Sigmoid colon (tissue), 7 donors: Measurements from ENCODE around the gene PSMC3. TPM values are rescaled to one million over a fixed set of nuclear protein-coding genes. Genes with fewer than 3 reads are reported as not detected.

Experiments used
- DNase-seq: peaks from one replicate; pipeline ENCODE4 v3.0.0-alpha.2; 2019
- H3K27ac ChIP-seq, 4 donors: fragments of 200-600 bp; sonication (generic); one replicate each; pipeline ENCODE4 v1.5.1; 2016 to 2019; ENCODE audit warnings: mild to moderate bottlenecking in 1 of 4
- H3K27me3 ChIP-seq, 3 donors: fragments of 200-600 bp; sonication (generic); one replicate each; pipeline ENCODE4 v1.5.1; 2019; ENCODE audit warnings: mild to moderate bottlenecking in 1 of 3
- H3K36me3 ChIP-seq, 4 donors: fragments of 200-600 bp; sonication (generic); one replicate each; pipeline ENCODE4 v1.5.1; 2016 to 2019
- H3K4me1 ChIP-seq, 4 donors: fragments of 200-600 bp; sonication (generic); one replicate each; pipeline ENCODE4 v1.5.1; 2017 to 2019
- H3K4me3 ChIP-seq, 4 donors: fragments of 200-600 bp; sonication (generic); one replicate each; pipeline ENCODE4 v1.5.1; 2017 to 2019; ENCODE audit warnings: mild to moderate bottlenecking in 2 of 4, moderate library complexity in 1 of 4
- H3K9me3 ChIP-seq, 4 donors: fragments of 200-600 bp in 3 of 4; sonication (generic) in 3 of 4; one replicate each; pipeline versions ENCODE4 v1.5.1 to v1.6.1; 2013 to 2019
- EP300 ChIP-seq, 4 donors: sonication (generic); formaldehyde crosslinking; IDR thresholded peaks; one replicate each; pipeline ENCODE4 v1.6.1; 2017; ENCODE audit warnings: antibody characterized with exemption in 4 of 4
- POLR2A ChIP-seq, 2 donors: fragments of 450-650 bp; IDR thresholded peaks; one replicate each; pipeline ENCODE4 v1.6.1; 2016; ENCODE audit warnings: antibody characterized with exemption in 2 of 2, mild to moderate bottlenecking in 2 of 2, moderate library complexity in 2 of 2
- POLR2AphosphoS5 ChIP-seq, 4 donors: sonication (generic); formaldehyde crosslinking; IDR thresholded peaks; one replicate each; pipeline ENCODE4 v1.6.1; 2017; ENCODE audit warnings: antibody characterized with exemption in 4 of 4
- WGBS, 2 donors: extraction: QIAGEN DNeasy Blood & Tissue Kit; methylation state at CpG; one replicate each; pipeline ENCODE4 v1.1.7; 2013; 5-methylcytosine and 5-hydroxymethylcytosine counted together
- intact Hi-C: fragments of 100-400 bp; cut with DNase I; formaldehyde crosslinking; loops from one replicate; pipeline ENCODE4 v1.15.1; 2023
- polyA plus RNA-seq, 3 donors: library from polyadenylated mRNA; stranded (reverse); fragments of 200-250 nt; gene quantifications; one replicate each; pipeline ENCODE4 v1.2.3, GENCODE V29; 2013
- total RNA-seq, 4 donors: library from RNA; depleted of rRNA; stranded (reverse); fragments of >200 nt; gene quantifications; one replicate each; pipeline ENCODE4 v1.1.0, GENCODE V29; 2016
- TF ChIP-seq, protein P1 (sequence below), 4 experiments: fragments of 450-650 bp in 3 of 4; fragments of 200-600 bp in 1 of 4; IDR thresholded peaks; one replicate each; pipeline ENCODE4 v1.5.1; 2016 to 2019; ENCODE audit warnings: antibody characterized with exemption in 4 of 4, mild to moderate bottlenecking in 3 of 4, moderate library complexity in 2 of 4
- donor health status: healthy with polysubstance abuse.
- donor health status: Bipolar disorder and iron deficiency.
- donor health status: healthy.

PSMC3 gene
- total and polyA plus RNA-seq, 7 donors, result 104 to 202 (median 151) TPM

GRCh38 chr11:47396049-47396320, 30.3 kb downstream of the PSMC3 start:
- intact Hi-C loops, result no loop called here
- no peak for DNase-seq
- H3K27me3 ChIP-seq, result no peaks in the 10 kb centered on the region
- WGBS, 2 donors, result 84 to 93% methylated on average over 3 of the region's 3 CpGs
- TF ChIP-seq POLR2AphosphoS5 (IDR thresholded peaks at IDR 0.05) (no peak), POLR2A (IDR thresholded peaks at IDR 0.05) (no peak), EP300 (IDR thresholded peaks at IDR 0.05) (no peak)
- TF ChIP-seq, protein P1, sequence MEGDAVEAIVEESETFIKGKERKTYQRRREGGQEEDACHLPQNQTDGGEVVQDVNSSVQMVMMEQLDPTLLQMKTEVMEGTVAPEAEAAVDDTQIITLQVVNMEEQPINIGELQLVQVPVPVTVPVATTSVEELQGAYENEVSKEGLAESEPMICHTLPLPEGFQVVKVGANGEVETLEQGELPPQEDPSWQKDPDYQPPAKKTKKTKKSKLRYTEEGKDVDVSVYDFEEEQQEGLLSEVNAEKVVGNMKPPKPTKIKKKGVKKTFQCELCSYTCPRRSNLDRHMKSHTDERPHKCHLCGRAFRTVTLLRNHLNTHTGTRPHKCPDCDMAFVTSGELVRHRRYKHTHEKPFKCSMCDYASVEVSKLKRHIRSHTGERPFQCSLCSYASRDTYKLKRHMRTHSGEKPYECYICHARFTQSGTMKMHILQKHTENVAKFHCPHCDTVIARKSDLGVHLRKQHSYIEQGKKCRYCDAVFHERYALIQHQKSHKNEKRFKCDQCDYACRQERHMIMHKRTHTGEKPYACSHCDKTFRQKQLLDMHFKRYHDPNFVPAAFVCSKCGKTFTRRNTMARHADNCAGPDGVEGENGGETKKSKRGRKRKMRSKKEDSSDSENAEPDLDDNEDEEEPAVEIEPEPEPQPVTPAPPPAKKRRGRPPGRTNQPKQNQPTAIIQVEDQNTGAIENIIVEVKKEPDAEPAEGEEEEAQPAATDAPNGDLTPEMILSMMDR (IDR thresholded peaks at IDR 0.05), result no peak
- no peaks in the 10 kb centered on the region for H3K9me3 ChIP-seq
- no peak overlapping the region for H3K4me3 ChIP-seq
- H3K36me3 ChIP-seq, result no peaks in the 10 kb centered on the region
- H3K4me1 ChIP-seq, result peaks cover 0 to 17% (median 14%) of the 10 kb centered on the region in 4 donors
- peak overlapping the region; percentile 61 to 80 (median 67) for H3K27ac ChIP-seq

DNA sequence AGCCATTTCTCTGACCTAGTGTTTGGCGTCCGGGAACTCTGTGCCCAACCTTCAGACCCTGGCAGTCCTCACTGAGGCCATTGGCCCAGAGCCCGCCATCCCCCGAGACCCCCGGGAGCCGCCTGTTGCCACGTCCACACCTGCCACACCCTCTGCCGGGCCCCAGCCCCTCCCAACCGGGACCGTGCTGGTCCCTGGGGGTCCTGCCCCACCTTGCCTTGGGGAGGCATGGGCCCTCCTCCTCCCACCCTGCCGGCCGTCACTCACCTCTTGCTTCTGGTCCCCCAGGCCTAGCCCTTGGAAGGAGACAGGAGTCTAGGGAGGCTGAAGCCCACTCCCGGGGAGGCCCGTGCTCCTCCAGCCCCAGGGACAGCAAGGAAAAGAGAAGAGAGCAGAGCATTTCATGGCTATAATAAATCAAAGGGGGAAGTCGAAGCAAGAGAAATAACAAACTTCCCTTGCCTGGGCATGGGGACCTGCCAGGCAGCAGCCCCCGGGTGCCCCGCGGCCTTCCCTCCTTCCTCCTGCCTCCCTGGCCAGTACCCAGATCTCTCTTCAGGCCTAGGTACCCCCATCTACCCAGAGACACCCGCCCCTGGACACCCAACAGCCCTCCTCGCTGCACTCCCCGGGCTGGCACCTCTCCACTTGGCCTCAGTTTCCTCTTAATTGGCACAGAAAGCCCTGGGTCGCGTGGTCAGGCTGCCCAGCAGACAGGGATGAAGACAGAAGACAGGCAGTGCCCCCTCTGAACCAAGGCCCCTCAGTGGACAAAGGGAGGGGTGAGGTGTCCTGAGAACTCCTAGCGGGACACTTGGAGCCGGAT, 30.8 kb downstream of the PSMC3 start:
- H3K27me3 ChIP-seq, result no peaks in the 10 kb centered on the region

GRCh38 chr11:47394322-47395222, 31.7 kb downstream of the PSMC3 start:
- TF ChIP-seq EP300 (IDR thresholded peaks at IDR 0.05) (no peak), POLR2AphosphoS5 (IDR thresholded peaks at IDR 0.05) (peak in 2 of 4 donors; percentile 35 to 38), POLR2A (IDR thresholded peaks at IDR 0.05) (peak in 1 of 2 donors; percentile 5)
- TF ChIP-seq, protein P1 (IDR thresholded peaks at IDR 0.05), result no peak
- H3K27ac ChIP-seq, result peak overlapping the region; percentile 61 to 80 (median 67)
- H3K4me3 ChIP-seq, result peak overlapping the region in 1 of 4 donors; percentile 21
- 58 to 83% methylated on average over 39 of the region's 39 CpGs for WGBS, 2 donors
- peak; percentile 61 for DNase-seq
- H3K36me3 ChIP-seq, result no peaks in the 10 kb centered on the region
- H3K9me3 ChIP-seq, result no peaks in the 10 kb centered on the region
- H3K27me3 ChIP-seq, result no peaks in the 10 kb centered on the region
- H3K4me1 ChIP-seq, result peaks cover 0 to 3% (median 2%) of the 10 kb centered on the region in 4 donors
- intact Hi-C loops, result no loop called here

More for the DNA sequence above, 30.8 kb downstream of the PSMC3 start:
- peaks cover 0 to 12% (median 9%) of the 10 kb centered on the region in 4 donors for H3K4me1 ChIP-seq
- TF ChIP-seq, protein P1 (IDR thresholded peaks at IDR 0.05), result no peak
- TF ChIP-seq POLR2AphosphoS5 (IDR thresholded peaks at IDR 0.05), result no peak
- TF ChIP-seq EP300 (IDR thresholded peaks at IDR 0.05), result no peak
- no peak for TF ChIP-seq POLR2A (IDR thresholded peaks at IDR 0.05)
- no peaks in the 10 kb centered on the region for H3K9me3 ChIP-seq
- 65 to 83% methylated on average over 25 of the region's 25 CpGs for WGBS, 2 donors
- intact Hi-C loops, result no loop called here
- peak overlapping the region in 1 of 4 donors; percentile 21 for H3K4me3 ChIP-seq
- peak overlapping the region; percentile 61 to 80 (median 67) for H3K27ac ChIP-seq
- DNase-seq, result no peak
- H3K36me3 ChIP-seq, result no peaks in the 10 kb centered on the region

DNA sequence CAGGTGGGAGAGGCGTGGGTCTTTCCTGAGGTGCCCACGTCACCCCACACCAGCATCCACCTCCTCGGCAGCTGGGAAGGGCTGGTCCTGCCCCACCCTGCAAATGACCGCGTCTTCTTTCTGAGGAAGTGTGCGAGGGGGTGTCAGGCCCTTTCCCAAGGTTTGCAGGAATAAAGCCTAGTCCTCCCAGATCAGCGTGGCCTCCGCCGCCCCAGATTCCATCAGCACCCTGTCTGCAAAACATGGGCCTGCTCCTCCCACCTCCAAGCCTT, 32.3 kb downstream of the PSMC3 start:
- peak; percentile 65 for DNase-seq
- TF ChIP-seq POLR2A (IDR thresholded peaks at IDR 0.05) (no peak), POLR2AphosphoS5 (IDR thresholded peaks at IDR 0.05) (no peak), EP300 (IDR thresholded peaks at IDR 0.05) (no peak)
- TF ChIP-seq, protein P1 (IDR thresholded peaks at IDR 0.05), result no peak
- Histone ChIP-seq H3K27me3 (no peaks in the 10 kb centered on the region), H3K4me1 (no peaks in the 10 kb centered on the region), H3K27ac (peak overlapping the region; percentile 61 to 80 (median 67)), H3K4me3 (no peak overlapping the region), H3K9me3 (no peaks in the 10 kb centered on the region), H3K36me3 (no peaks in the 10 kb centered on the region)
- WGBS, 2 donors, result 78% methylated on average over 9 of the region's 9 CpGs
- intact Hi-C loops, result no loop called here
